Activated T-cell treated with anti-CD3 and anti-CD28 coated beads, Interleukin-2, amount 50 U/mL, for 1 hour (primary cell): ENCODE data around the gene RAB39B.
"Not testable (repeated sequence)": the region's sequence is repeated elsewhere in the genome, so short reads cannot be mapped to it uniquely, and the experiment has no call there.

ENCODE experiments used
- DNase-seq: peaks from one replicate; pipeline ENCODE4 v3.0.0-alpha.2; 2020

The RAB39B gene

DNA sequence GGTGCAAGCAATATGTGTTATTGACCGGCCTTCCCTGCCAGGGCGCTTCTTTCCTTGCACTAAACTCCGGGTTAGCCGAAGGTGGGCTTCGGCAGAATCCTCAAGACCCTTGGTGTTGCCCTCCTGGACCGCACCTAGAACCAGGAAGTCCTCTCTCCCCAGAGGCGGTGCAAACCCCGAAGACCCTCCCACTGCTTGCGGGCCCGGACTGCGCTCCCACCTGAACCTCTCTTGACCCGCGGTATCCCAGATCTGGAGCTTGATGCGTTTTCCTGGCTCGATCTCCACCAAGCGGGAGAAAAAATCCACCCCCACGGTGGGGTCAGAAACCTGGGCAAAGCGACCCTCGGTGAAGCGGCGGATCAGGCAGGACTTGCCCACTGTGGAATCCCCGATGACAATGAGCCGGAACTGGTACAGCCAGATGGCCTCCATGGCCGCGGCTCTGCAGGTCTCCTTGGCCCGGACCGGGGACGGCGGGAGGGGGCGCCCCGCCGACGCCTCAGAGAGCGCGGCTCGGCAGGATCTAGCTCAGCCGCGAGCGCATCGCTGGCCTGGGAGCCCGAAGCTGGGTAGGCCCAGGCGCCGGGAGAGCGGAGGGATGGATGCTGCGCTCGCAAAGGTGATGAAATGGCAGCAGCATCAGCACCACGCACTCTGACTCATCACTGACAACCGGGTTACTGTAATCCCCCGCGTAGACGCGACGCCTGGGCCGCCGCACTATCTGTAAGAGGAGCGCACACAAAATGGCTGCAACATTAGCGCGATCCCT, at the start of gene RAB39B:
TSS of gene RAB39B (minus strand) at position 638 of the 775 bp plus-strand sequence. CDS start at position 435, 203 bp downstream.
- DNase-seq = peak; percentile 72

DNA sequence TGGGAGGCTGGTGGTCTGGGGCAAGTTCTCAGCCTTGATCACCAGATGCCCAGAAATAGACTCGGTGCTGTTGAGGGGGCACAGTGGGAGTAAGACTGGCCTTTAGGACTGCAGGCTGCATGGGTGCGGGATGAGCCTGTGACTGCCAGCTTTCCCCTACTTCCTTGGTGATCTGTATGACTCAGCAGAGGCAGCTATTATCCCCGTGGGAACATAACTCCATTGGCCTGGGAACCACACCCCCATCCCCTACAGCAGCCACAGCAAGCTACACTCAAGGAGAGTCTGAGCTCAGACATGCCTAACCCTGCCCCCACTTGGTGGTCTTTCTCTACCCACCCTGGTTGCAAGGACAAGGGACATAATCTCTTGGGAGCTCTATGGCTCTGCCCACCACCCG, 49.5 kb upstream of the RAB39B start:
- no peak for DNase-seq

GRCh38 chrX:155293771-155294170, 29.5 kb upstream of the RAB39B start:
- DNase-seq = no peak

DNA sequence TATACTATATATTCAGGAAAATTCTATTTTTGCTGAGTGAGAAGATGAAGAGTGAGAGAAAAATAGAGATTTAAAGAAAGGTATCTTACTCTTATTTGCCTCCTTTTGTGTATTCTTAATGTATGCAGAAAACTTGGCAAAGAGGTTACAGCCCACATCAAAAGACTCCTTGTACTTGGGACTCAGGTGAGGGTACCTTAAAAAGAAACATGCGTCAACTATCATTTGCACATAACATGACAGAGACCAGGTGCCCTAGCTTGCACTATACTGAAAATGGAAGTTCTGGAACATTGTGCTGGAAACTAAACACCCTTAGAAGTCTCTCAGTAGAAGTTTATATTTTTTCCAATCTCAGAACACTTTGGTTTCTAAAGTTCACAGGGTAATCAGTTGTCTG, 15.6 kb upstream of the RAB39B start:
- no peak for DNase-seq

DNA sequence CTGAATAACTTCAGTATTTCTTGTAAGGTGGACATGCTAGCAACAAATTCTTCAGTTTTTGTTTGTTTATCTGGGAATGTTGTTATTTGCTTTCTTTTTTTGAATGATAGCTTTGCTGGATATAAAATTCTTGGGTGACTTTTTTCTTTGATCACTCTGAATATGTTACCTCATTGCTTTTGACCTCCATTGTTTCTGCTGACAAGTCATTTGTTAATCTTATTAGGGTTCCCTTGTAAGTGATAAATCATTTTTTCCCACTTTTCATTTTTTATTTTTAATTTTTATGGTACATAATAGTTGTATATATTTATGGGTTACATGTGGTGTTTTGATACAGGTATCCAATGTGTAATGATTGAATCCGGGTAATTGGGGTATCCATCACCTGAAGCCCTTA, 6.7 kb upstream of the RAB39B start:
- no peak for DNase-seq

- DNase-seq = not testable (repeated sequence)
These were observed 3.7 kb upstream of the RAB39B start for GRCh38 chrX:155267995-155268394.

- DNase-seq = no peak
These were observed 2.1 kb upstream of the RAB39B start for GRCh38 chrX:155266439-155266838.

DNA sequence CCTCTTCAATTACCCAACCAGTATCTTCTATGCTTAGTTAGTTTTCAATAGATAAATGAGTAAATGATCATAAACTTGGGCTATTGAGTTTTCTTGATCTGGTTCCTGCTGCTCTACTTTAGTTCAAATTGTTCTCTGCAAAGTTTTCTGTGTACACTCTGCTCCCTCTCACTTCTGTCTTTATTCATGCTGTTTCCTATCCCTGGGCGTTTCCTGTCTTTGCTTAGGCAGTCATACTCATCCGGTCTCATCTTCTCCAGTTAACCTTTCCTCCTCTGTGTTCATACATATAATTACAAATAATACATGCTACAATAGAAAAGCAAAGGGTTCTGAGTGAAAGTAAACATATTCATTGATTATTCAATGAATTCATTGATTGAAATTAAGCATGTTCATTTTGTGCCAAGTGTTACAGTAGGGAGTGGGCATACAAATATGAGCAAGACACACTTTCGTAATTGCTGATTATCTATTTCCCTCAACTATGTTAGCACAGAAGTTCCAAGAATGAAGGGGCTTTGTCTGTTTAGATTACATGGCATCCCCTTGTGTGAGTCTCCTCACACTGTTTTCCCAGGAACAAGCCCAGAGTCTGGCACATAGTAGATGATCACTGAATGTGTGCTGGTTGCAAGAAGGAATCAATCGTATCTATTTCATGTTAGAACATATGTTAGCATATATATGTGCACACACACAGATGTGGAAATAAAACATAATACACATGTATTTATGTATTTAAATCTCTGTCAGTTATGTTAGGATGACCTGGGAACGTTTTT, 1.1 kb downstream of the RAB39B start:
- no peak for DNase-seq

DNA sequence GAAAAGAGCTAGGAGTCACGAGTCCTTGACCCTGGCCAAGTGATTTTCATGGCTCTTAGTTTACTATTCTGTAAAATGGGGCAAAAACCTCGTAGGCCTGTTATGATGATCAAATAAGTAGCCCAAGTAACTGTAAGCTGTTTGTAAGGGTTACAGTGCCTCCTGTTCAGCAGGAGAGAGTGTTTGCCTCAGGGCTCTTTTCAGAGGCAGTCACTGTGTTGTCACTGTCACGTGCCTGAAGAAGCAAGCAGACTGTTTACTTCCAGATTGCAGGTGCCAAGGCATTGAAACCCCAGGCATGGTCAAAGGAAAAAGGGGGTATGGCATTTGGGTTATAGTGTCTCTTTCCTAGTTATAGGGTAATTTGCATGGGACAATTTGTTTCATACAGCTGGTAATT, 4.5 kb downstream of the RAB39B start:
- DNase-seq = no peak

- no peak for DNase-seq
These were observed 12.9 kb downstream of the RAB39B start for GRCh38 chrX:155251391-155251790.

- DNase-seq = no peak
These were observed 16.8 kb downstream of the RAB39B start for GRCh38 chrX:155247497-155247896.

GRCh38 chrX:155246748-155247147, 17.5 kb downstream of the RAB39B start:
- no peak for DNase-seq

DNA sequence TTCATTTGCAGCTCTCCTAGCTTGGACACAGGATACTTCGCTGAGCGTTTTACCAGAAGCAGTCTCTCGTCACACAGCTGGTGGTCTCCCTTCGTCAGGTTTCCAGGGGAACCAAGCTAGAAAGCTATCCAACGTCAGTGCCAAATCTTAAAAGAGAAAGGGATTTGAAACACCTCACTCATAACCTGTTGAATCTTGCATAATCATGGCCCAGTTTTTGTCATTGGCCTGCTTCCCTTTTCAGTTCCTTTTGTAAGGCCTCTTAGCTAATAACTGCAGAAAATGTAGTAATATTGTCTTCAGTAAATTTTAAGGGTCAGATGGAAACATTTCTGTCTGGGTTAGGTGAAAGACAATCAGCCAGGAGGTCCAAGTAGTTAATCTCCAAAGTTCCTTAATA, 22.0 kb downstream of the RAB39B start:
- DNase-seq = no peak

- no peak for DNase-seq
These were observed 26.6 kb downstream of the RAB39B start for GRCh38 chrX:155237719-155238118.

GRCh38 chrX:155235891-155236290, 28.4 kb downstream of the RAB39B start:
- no peak for DNase-seq

- DNase-seq = no peak
These were observed 33.1 kb downstream of the RAB39B start for GRCh38 chrX:155231163-155231562.

DNA sequence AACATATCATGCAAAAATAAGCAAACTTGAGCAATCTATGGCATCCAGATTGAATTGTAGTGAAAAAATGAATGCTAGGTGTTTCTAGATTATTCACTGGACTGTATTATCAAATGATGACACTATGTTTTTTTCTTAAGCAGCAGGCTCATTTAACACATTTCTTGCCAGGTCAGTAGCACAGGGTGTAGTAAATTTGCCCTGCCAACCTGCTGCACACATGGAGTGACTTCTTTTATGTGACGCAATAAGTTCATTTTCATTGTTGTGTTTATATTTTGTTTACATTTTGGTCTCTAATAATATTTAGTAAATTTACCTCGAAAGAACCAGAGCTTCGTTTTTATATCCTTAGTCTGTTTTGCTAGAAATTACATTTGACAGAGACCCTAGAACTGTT, 38.5 kb downstream of the RAB39B start:
- DNase-seq = no peak

GRCh38 chrX:155223746-155224145, 40.5 kb downstream of the RAB39B start:
- DNase-seq = not testable (repeated sequence)

- DNase-seq = no peak
These were observed 42.9 kb downstream of the RAB39B start for GRCh38 chrX:155221351-155221750.

DNA sequence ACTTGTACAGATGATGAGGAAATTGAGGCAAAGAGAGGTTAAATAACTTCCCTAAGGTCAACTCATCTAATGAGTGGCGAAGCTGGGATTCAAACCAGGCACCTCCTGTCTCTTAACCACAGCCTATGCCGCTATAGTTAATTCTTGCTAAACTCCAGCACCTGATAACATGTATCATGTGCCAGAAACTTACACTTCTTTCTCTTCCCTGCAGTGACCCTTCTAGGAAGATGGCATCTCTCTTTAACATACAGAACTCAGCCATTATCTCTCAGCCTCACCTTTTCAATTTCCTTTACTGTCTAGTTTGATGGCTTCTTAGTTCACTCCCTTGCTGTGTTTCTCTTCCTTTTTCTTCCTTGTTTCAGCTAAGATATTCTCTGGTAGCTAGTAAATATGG, 45.5 kb downstream of the RAB39B start:
- DNase-seq = no peak

DNA sequence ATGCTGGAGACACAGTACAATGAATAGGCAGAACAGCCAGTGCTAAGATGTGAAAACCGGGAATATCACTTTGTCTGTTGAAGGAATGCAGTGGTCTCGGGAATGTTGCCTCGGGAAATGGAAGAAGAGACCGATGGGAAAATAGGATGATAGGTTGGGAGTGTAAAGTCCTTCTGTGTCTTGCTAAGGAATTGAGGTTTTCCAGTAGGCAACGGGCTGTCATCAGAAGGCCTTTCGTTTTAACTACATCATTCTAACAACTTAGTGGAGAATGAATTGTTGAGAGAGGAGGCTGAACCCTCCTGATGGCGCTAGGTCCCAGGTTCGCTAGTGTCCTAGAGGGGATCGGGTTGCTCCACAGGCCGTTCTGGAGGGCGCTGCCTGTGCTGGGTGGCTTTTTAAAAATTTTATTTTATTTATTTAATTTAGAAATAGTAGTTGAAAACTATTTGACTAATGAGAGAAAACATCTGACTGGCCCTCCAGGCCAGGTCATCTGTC, 47.3 kb downstream of the RAB39B start:
- DNase-seq = no peak

- DNase-seq = peak; percentile 82
These were observed 47.9 kb downstream of the RAB39B start, which contains the start of gene VBP1 for GRCh38 chrX:155216179-155216939. TSS of gene VBP1 (plus strand) at chrX:155216460. CDS start at chrX:155216483, 23 bp downstream.
